SH-SY5Y (cell line): ENCODE measurements around the gene CWC25.

ENCODE experiments used
- GATA2 ChIP-seq: IDR thresholded peaks from 2 replicates; pipeline ENCODE4 v1.6.1; 2011; ENCODE audit warnings: mild to moderate bottlenecking, low read depth, low read length
- GATA3 ChIP-seq: IDR thresholded peaks from 2 replicates; pipeline ENCODE4 v1.6.1; 2011; ENCODE audit warnings: low read depth, mild to moderate bottlenecking, low read length, moderate library complexity

GRCh38 chr17:38796451-38797157, 28.5 kb downstream of the CWC25 start:
- TF ChIP-seq GATA2 (no peak), GATA3 (no peak)
